Spleen (tissue), 11 donors: ENCODE measurements around the gene RBBP7. TPM values are rescaled to one million over a fixed set of nuclear protein-coding genes. Genes with fewer than 3 reads are reported as not detected.
"Not testable (repeated sequence)": the region's sequence is repeated elsewhere in the genome, so short reads cannot be mapped to it uniquely, and the experiment has no call there.

Source experiments
- DNase-seq: peaks from one replicate; pipeline ENCODE4 v3.0.0-alpha.2; 2020
- H3K27ac ChIP-seq, 8 donors: fragments of 200-600 bp; sonication (generic) in 7 of 8; 1 replicate in 4 of 8; 2 replicates in 4 of 8; pipeline versions ENCODE4 v1.5.0 to v1.8.0; 2016 to 2021; ENCODE audit warnings: inconsistent platforms in 4 of 8, mild to moderate bottlenecking in 4 of 8, moderate library complexity in 1 of 8
- H3K27me3 ChIP-seq, 7 donors: fragments of 200-600 bp; sonication (generic) in 6 of 7; replicated peaks in 1 of 7; 1 replicate in 4 of 7; 2 replicates in 3 of 7; pipeline versions ENCODE4 v1.5.0 to v1.8.0; 2016 to 2021; ENCODE audit warnings: inconsistent platforms in 3 of 7, mild to moderate bottlenecking in 1 of 7
- H3K36me3 ChIP-seq, 6 donors: fragments of 200-600 bp; sonication (generic) in 5 of 6; 1 replicate in 4 of 6; 2 replicates in 2 of 6; pipeline versions ENCODE4 v1.5.0 to v1.8.0; 2016 to 2021; ENCODE audit warnings: inconsistent platforms in 2 of 6
- H3K4me1 ChIP-seq, 6 donors: fragments of 200-600 bp; sonication (generic) in 5 of 6; 1 replicate in 3 of 6; 2 replicates in 3 of 6; pipeline versions ENCODE4 v1.5.0 to v1.8.0; 2016 to 2021; ENCODE audit warnings: inconsistent platforms in 3 of 6
- H3K4me3 ChIP-seq, 8 donors: fragments of 200-600 bp; sonication (generic) in 7 of 8; 1 replicate in 4 of 8; 2 replicates in 4 of 8; pipeline versions ENCODE4 v1.5.0 to v1.8.0; 2016 to 2021; ENCODE audit warnings: inconsistent platforms in 4 of 8, mild to moderate bottlenecking in 4 of 8, moderate library complexity in 2 of 8
- H3K9me3 ChIP-seq, 8 donors: fragments of 200-600 bp; sonication (generic) in 7 of 8; 1 replicate in 4 of 8; 2 replicates in 4 of 8; pipeline versions ENCODE4 v1.5.0 to v1.8.0; 2016 to 2021; ENCODE audit warnings: inconsistent platforms in 4 of 8
- CTCF ChIP-seq, 11 experiments: fragments of 200-600 bp in 7 of 11; fragments of 450-650 bp in 4 of 11; sonication (generic) in 4 of 11; IDR thresholded peaks in 8 of 11; conservative IDR thresholded peaks in 3 of 11; 1 replicate in 7 of 11; 2 replicates in 4 of 11; pipeline versions ENCODE4 v1.4.0 to v1.8.0; 2016 to 2021; ENCODE audit warnings: antibody characterized with exemption in 11 of 11, inconsistent platforms in 4 of 11, mild to moderate bottlenecking in 1 of 11
- POLR2A ChIP-seq, 3 donors: fragments of 450-650 bp; IDR thresholded peaks; one replicate each; pipeline ENCODE4 v1.5.1; 2017; ENCODE audit warnings: antibody characterized with exemption in 3 of 3, mild to moderate bottlenecking in 1 of 3
- POLR2AphosphoS5 ChIP-seq, 3 donors: sonication (generic); formaldehyde crosslinking; IDR thresholded peaks; one replicate each; pipeline ENCODE4 v1.5.1; 2017; ENCODE audit warnings: antibody characterized with exemption in 3 of 3
- WGBS, 5 donors: extraction: QIAGEN DNeasy Blood & Tissue Kit in 3 of 5; methylation state at CpG; one replicate each; pipeline versions ENCODE4 v1.1.5 to v1.1.7; 2013 to 2018; 5-methylcytosine and 5-hydroxymethylcytosine counted together
- intact Hi-C: fragments of 100-400 bp; cut with DNase I; formaldehyde crosslinking; loops from one replicate; pipeline ENCODE4 v1.15.0; 2023; ENCODE audit warnings: low total_unique reads
- polyA plus RNA-seq, 3 donors: library from polyadenylated mRNA; stranded (reverse); fragments of 200-250 nt; gene quantifications; one replicate each; pipeline ENCODE4 v1.2.1, GENCODE V29; 2013
- total RNA-seq, 7 donors: library from RNA; depleted of rRNA in 3 of 7; stranded (reverse); fragments of >200 nt in 3 of 7; fragmentation: NEBNext Ultra II Directional in 4 of 7; extraction: Animal tissue kit (Norgen Biotek cat#: 25700) in 4 of 7; gene quantifications; one replicate each; pipeline versions ENCODE4 v1.1.0 to v1.2.1, GENCODE V29; 2016 to 2021
- donor health status: healthy with polysubstance abuse.
- donor health status: DM: no; HTN: no; CAD: no; lungs with moderate emphysema.
- donor health status: DM: no; HTN: no; CAD: no.
- donor health status: Bipolar disorder and iron deficiency.
- donor health status: healthy.
- donor health status: DM: no; HTN: no; CAD: no.
- donor health status: DM: yes; HTN: yes; CAD: no.

Gene RBBP7
- total and polyA plus RNA-seq, 10 donors: 68.5 to 132 (median 76.9) TPM

- no peak overlapping the region for H3K27ac ChIP-seq
- no peaks in the 10 kb centered on the region for H3K9me3 ChIP-seq
- no peaks in the 10 kb centered on the region for H3K27me3 ChIP-seq
- DNase-seq: no peak
- TF ChIP-seq POLR2AphosphoS5 (IDR thresholded peaks at IDR 0.05) (no peak), POLR2A (IDR thresholded peaks at IDR 0.05) (no peak), CTCF (IDR thresholded peaks at IDR 0.05 in 8 of 11, conservative IDR thresholded peaks at IDR 0.05 in 3 of 11) (no peak)
- no peaks in the 10 kb centered on the region for H3K4me1 ChIP-seq
- H3K4me3 ChIP-seq: no peak overlapping the region
- H3K36me3 ChIP-seq: peaks cover 2 to 91% (median 31%) of the 10 kb centered on the region in 6 donors
- intact Hi-C loops: no loop called here
These were observed 13.4 kb downstream of the RBBP7 start for GRCh38 chrX:16856744-16857143.

- H3K27ac ChIP-seq, H3K27me3 ChIP-seq, H3K9me3 ChIP-seq, H3K4me3 ChIP-seq, DNase-seq, H3K4me1 ChIP-seq, intact Hi-C loops: not testable (repeated sequence)
- 56 to 87% (median 67%) methylated on average over 2 of the region's 2 CpGs for WGBS, 5 donors
- H3K36me3 ChIP-seq: peaks cover 2 to 91% (median 25%) of the 10 kb centered on the region in 6 donors
These were observed 14.1 kb downstream of the RBBP7 start for GRCh38 chrX:16856076-16856404.

- intact Hi-C loops: no loop called here
- no peak for DNase-seq
- peaks cover 2 to 93% (median 28%) of the 10 kb centered on the region in 6 donors for H3K36me3 ChIP-seq
- no peaks in the 10 kb centered on the region for H3K9me3 ChIP-seq
- H3K4me3 ChIP-seq: no peak overlapping the region
- H3K4me1 ChIP-seq: no peaks in the 10 kb centered on the region
- no peak overlapping the region for H3K27ac ChIP-seq
- no peak for TF ChIP-seq POLR2AphosphoS5 (IDR thresholded peaks at IDR 0.05)
- H3K27me3 ChIP-seq: no peaks in the 10 kb centered on the region
- WGBS, 5 donors: 80 to 95% (median 91%) methylated on average over 5 of the region's 5 CpGs
These were observed 14.6 kb downstream of the RBBP7 start for GRCh38 chrX:16855363-16856075.

GRCh38 chrX:16853537-16853936 is 16.6 kb downstream of the RBBP7 start:
- intact Hi-C loops: no loop called here
- no peak overlapping the region for H3K27ac ChIP-seq
- peaks cover 2 to 96% (median 27%) of the 10 kb centered on the region in 6 donors for H3K36me3 ChIP-seq
- no peak for DNase-seq
- 76 to 96% (median 88%) methylated on average over 2 to 3 of the region's 3 CpGs for WGBS, 5 donors
- no peaks in the 10 kb centered on the region for H3K27me3 ChIP-seq
- H3K4me3 ChIP-seq: no peak overlapping the region
- TF ChIP-seq CTCF (IDR thresholded peaks at IDR 0.05 in 8 of 11, conservative IDR thresholded peaks at IDR 0.05 in 3 of 11) (no peak), POLR2A (IDR thresholded peaks at IDR 0.05) (no peak)
- H3K4me1 ChIP-seq: no peaks in the 10 kb centered on the region
- H3K9me3 ChIP-seq: no peaks in the 10 kb centered on the region

GRCh38 chrX:16852617-16853179 is 17.5 kb downstream of the RBBP7 start:
- no peaks in the 10 kb centered on the region for H3K4me1 ChIP-seq
- intact Hi-C loops: no loop called here
- TF ChIP-seq POLR2A (IDR thresholded peaks at IDR 0.05): no peak
- TF ChIP-seq POLR2AphosphoS5 (IDR thresholded peaks at IDR 0.05): no peak
- 80 to 94% (median 93%) methylated on average over 12 of the region's 12 CpGs for WGBS, 5 donors
- no peak overlapping the region for H3K27ac ChIP-seq
- H3K4me3 ChIP-seq: no peak overlapping the region
- DNase-seq: no peak
- H3K36me3 ChIP-seq: peaks cover 2 to 96% (median 31%) of the 10 kb centered on the region in 6 donors
- H3K9me3 ChIP-seq: no peaks in the 10 kb centered on the region
- no peaks in the 10 kb centered on the region for H3K27me3 ChIP-seq
